HepG2 (cell line): ENCODE measurements around the gene ALK. TPM values are rescaled to one million over a fixed set of nuclear protein-coding genes. Genes with fewer than 3 reads are reported as not detected.

Source experiments
- ATAC-seq: fragments of 200-7000 bp; cut with Tn5 transposase; 3 replicates; pipeline ENCODE4 v1.9.1; 2020; ENCODE audit warnings: mild to moderate bottlenecking, moderate library complexity
- BruUV-seq: library from RNA; stranded (reverse); fragments of 400-500 nt; replicated peaks from 2 replicates; lab custom pipeline; 2021; lab: Mats Ljungman, UMichigan
- CTCF ChIA-PET: fragments of 300-600 bp; formaldehyde crosslinking; extraction: SDS; loops from one replicate; lab custom pipeline; 2021; ENCODE audit warnings: low total read pairs, inconsistent platforms, low intra/inter-chr PET ratio; lab: Yijun Ruan, JAX
- POLR2A ChIA-PET: fragments of 350-600 bp; sonication (Branson Sonifier 250); formaldehyde crosslinking; loops from one replicate; lab custom pipeline; 2020; ENCODE audit warnings: antibody characterized with exemption, inconsistent platforms; lab: Yijun Ruan, JAX
- DNase-seq: peaks from one replicate; pipeline ENCODE4 v3.0.0-alpha.2; 2015; ENCODE audit warnings: low spot score
- FAIRE-seq: peaks from 3 replicates; lab custom pipeline; 2011; peaks lifted over from hg19 to GRCh38; lab: Jason Lieb, UNC
- H2AFZ ChIP-seq: one replicate; pipeline ENCODE4 v1.6.1; 2011; ENCODE audit warnings: low read length, inconsistent platforms
- H3K27ac ChIP-seq: fragments of 300-600 bp; 3 replicates; pipeline ENCODE4 v1.8.0; 2011; ENCODE audit warnings: mixed run types, mild to moderate bottlenecking, mixed read lengths, low read length, inconsistent platforms; ENCODE audit not compliant: insufficient read depth; ENCODE audit errors: extremely low read length
- H3K27me3 ChIP-seq, 2 experiments: fragments of 200-600 bp in 1 of 2; 2 replicates in 1 of 2; 3 replicates in 1 of 2; pipeline versions ENCODE4 v1.6.0 to v1.8.0; 2011; ENCODE audit warnings: low read length in 2 of 2, mild to moderate bottlenecking in 2 of 2, moderate library complexity in 2 of 2, inconsistent platforms in 1 of 2; ENCODE audit not compliant: insufficient read depth in 2 of 2, control insufficient read depth in 1 of 2
- H3K36me3 ChIP-seq, 2 experiments: fragments of 200-600 bp in 1 of 2; replicated peaks in 1 of 2; 2 replicates in 1 of 2; 3 replicates in 1 of 2; pipeline versions ENCODE4 v1.5.1 to v1.8.0; 2011; ENCODE audit warnings: low read length in 2 of 2, inconsistent platforms in 1 of 2; ENCODE audit not compliant: insufficient read depth in 2 of 2, control insufficient read depth in 1 of 2
- H3K4me1 ChIP-seq: 2 replicates; pipeline ENCODE4 v1.5.1; 2012; ENCODE audit warnings: low read length, inconsistent platforms; ENCODE audit not compliant: insufficient read depth
- H3K4me2 ChIP-seq: 2 replicates; pipeline ENCODE4 v1.6.0; 2011; ENCODE audit warnings: low read depth, low read length, inconsistent platforms
- H3K4me3 ChIP-seq, 3 experiments: fragments of 200-600 bp in 1 of 3; sonication (generic), shearing (Covaris generic) in 1 of 3; replicated peaks in 1 of 3; 2 replicates each; pipeline ENCODE4 v1.5.1; 2011 to 2016; ENCODE audit warnings: low read length in 3 of 3, inconsistent platforms in 2 of 3, low read depth in 2 of 3, mild to moderate bottlenecking in 2 of 3, control low read depth in 1 of 3, mixed read lengths in 1 of 3; ENCODE audit not compliant: insufficient read depth in 1 of 3
- H3K79me2 ChIP-seq: one replicate; pipeline ENCODE4 v1.6.1; 2011; ENCODE audit warnings: low read length, inconsistent platforms; ENCODE audit not compliant: insufficient read depth
- H3K9ac ChIP-seq: 2 replicates; pipeline ENCODE4 v1.6.0; 2011; ENCODE audit warnings: mild to moderate bottlenecking, low read depth, low read length, inconsistent platforms; ENCODE audit not compliant: insufficient read depth
- H3K9me3 ChIP-seq: 2 replicates; pipeline ENCODE4 v1.5.1; 2012; ENCODE audit warnings: mild to moderate bottlenecking, low read length
- H4K20me1 ChIP-seq: 2 replicates; pipeline ENCODE4 v1.6.0; 2011; ENCODE audit warnings: inconsistent platforms, mild to moderate bottlenecking, low read length, moderate library complexity; ENCODE audit not compliant: insufficient read depth
- FOXK1 ChIP-seq: sonication (generic); formaldehyde crosslinking; IDR thresholded peaks from 2 replicates; pipeline ENCODE4 v1.4.0; 2020; ENCODE audit warnings: low read depth, missing genetic modification reagents, borderline replicate concordance
- NFATC3 ChIP-seq: sonication (generic); formaldehyde crosslinking; IDR thresholded peaks from 2 replicates; pipeline ENCODE4 v1.5.1; 2020; ENCODE audit warnings: mild to moderate bottlenecking, missing genetic modification reagents
- ZNF207 ChIP-seq: fragments of 450-650 bp; IDR thresholded peaks from 2 replicates; pipeline ENCODE4 v1.6.1; 2016; ENCODE audit warnings: antibody characterized with exemption, borderline replicate concordance
- ZNF225 ChIP-seq: sonication (generic); formaldehyde crosslinking; IDR thresholded peaks from 2 replicates; pipeline ENCODE4 v1.4.0; 2020; ENCODE audit warnings: mild to moderate bottlenecking, missing genetic modification reagents
- WGBS: methylation state at CpG from one replicate; pipeline ENCODE4 v1.1.6; 2017; ENCODE audit warnings: low lambda C conversion rate; 5-methylcytosine and 5-hydroxymethylcytosine counted together
- in situ Hi-C: cut with HindIII; loops from 2 replicates; pipeline ENCODE4 v1.10.0; 2017; ENCODE audit warnings: low pct_unique_long_range_greater_than_20kb; ENCODE audit not compliant: extremely low pct_ligation_motif_present
- intact Hi-C: fragments of 100-400 bp; cut with micrococcal nuclease; formaldehyde crosslinking; loops from one replicate; pipeline ENCODE4 v1.10.0; 2022; ENCODE audit not compliant: unreplicated experiment
- polyA plus RNA-seq, 8 experiments: library from polyadenylated mRNA; depleted of rRNA in 3 of 8; stranded (reverse) in 7 of 8; unstranded in 1 of 8; fragments of >200 nt; fragmentation: Illumina TruSeq in 4 of 8; extraction: Trizol in 4 of 8; gene quantifications; 2 replicates each; pipeline versions ENCODE4 v1.2.1 to v1.2.3, GENCODE V29; 2011 to 2016; ENCODE audit warnings: low read depth in 4 of 8, missing spikeins in 1 of 8, mixed read lengths in 1 of 8; ENCODE audit not compliant: insufficient read depth in 1 of 8
- total RNA-seq, 5 experiments: library from RNA; depleted of rRNA; stranded (reverse); fragments of >200 nt; fragmentation: Illumina TruSeq; extraction: Trizol; gene quantifications; 2 replicates each; pipeline ENCODE4 v1.2.3, GENCODE V29; 2016; ENCODE audit warnings: low read depth in 1 of 5
- TF ChIP-seq, protein P1 (sequence below): sonication (generic); formaldehyde crosslinking; IDR thresholded peaks from 2 replicates; pipeline ENCODE4 v1.4.0; 2020; ENCODE audit warnings: low read depth, mild to moderate bottlenecking, missing genetic modification reagents
- TF ChIP-seq, protein P2 (sequence below): sonication (generic); formaldehyde crosslinking; IDR thresholded peaks from 2 replicates; pipeline ENCODE4 v1.4.0; 2020; ENCODE audit warnings: mild to moderate bottlenecking, missing genetic modification reagents
- TF ChIP-seq, protein P3 (sequence below): sonication (generic); formaldehyde crosslinking; IDR thresholded peaks from 2 replicates; pipeline ENCODE4 v1.5.0; 2020; ENCODE audit warnings: mild to moderate bottlenecking, missing genetic modification reagents
- TF ChIP-seq, protein P4 (sequence below): sonication (generic); formaldehyde crosslinking; IDR thresholded peaks from 2 replicates; pipeline ENCODE4 v1.8.0; 2022; ENCODE audit warnings: missing genetic modification reagents, mild to moderate bottlenecking, inconsistent platforms, borderline replicate concordance
- TF ChIP-seq, protein P5 (sequence below): IDR thresholded peaks from 2 replicates; pipeline ENCODE4 v1.6.1; 2016

ALK gene
- total and polyA plus RNA-seq, 2 of the 13 experiments (the other 11 are each of a cell fraction or from before 2014, with no cell fraction given) = not detected

DNA sequence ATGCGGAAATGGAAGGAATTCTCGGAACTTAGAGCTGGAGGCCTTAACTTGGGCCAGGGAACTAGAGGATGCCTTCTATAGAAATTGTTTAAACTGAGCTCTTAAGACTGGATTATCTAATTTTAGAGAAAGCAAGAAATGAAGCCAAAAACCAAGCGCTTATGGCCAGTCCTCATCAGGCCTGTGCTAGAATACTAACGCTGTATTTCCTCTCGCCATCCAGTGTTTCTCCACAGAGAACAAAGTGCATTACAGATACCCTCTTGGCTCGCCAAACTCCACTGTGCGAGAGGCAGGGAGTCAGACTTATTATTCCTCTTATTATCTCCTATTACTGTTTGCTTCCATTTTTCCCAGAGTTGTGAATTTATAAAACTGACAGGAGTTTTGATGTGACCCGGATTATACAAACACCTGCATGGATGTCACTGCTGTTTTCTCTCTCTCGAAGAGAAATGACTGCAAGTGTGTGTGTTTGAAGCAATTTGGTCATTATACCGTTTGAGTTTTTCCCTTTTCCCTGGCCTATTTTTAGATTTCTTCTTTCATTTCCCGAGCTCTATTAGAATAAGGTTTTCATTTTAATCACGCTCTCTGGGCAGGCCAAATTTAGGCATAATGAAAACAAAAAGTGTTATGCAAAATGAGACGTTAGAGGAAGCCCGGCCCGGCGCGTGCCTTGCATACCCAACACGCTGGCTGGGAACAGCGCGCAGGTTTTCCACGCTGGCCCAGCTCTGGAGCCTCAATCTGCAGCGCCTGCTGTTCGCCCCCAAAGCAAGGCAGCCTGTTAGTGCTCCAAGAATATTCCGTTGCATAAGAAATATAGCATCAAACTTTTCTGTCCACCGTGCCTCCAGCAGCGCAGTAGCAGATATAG, 103.3 kb downstream of the ALK start:
- H3K9me3 ChIP-seq = no peaks in the 10 kb centered on the region
- H3K4me3 ChIP-seq = no peak overlapping the region
- H3K36me3 ChIP-seq = no peaks in the 10 kb centered on the region
- in situ Hi-C loops = no loop called here
- 39% methylated on average over 25 of the region's 26 CpGs for WGBS
- H3K27ac ChIP-seq = no peak overlapping the region
- H4K20me1 ChIP-seq = no peaks in the 10 kb centered on the region
- no peaks in the 10 kb centered on the region for H3K79me2 ChIP-seq
- no peaks in the 10 kb centered on the region for H3K4me1 ChIP-seq
- no peak overlapping the region for H3K4me2 ChIP-seq
- no peak overlapping the region for H2AFZ ChIP-seq
- FAIRE-seq = no peak
- TF ChIP-seq, protein P1, sequence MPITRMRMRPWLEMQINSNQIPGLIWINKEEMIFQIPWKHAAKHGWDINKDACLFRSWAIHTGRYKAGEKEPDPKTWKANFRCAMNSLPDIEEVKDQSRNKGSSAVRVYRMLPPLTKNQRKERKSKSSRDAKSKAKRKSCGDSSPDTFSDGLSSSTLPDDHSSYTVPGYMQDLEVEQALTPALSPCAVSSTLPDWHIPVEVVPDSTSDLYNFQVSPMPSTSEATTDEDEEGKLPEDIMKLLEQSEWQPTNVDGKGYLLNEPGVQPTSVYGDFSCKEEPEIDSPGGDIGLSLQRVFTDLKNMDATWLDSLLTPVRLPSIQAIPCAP (CRISPR knock-in tag) = no peak
- TF ChIP-seq, protein P2, sequence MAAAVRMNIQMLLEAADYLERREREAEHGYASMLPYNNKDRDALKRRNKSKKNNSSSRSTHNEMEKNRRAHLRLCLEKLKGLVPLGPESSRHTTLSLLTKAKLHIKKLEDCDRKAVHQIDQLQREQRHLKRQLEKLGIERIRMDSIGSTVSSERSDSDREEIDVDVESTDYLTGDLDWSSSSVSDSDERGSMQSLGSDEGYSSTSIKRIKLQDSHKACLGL (CRISPR knock-in tag) = no peak
- TF ChIP-seq, all 625 proteins: peak for 0
- ChIA-PET POLR2A (no interaction called here), CTCF (no interaction called here)
- intact Hi-C loops = no loop called here
- no peak for DNase-seq
- BruUV-seq = no TSS peak
- H3K9ac ChIP-seq = no peak overlapping the region
- peaks cover 2 to 32% of the 10 kb centered on the region in 2 experiments; a peak in 3 of 5 replicates for H3K27me3 ChIP-seq
- no peak for ATAC-seq

DNA sequence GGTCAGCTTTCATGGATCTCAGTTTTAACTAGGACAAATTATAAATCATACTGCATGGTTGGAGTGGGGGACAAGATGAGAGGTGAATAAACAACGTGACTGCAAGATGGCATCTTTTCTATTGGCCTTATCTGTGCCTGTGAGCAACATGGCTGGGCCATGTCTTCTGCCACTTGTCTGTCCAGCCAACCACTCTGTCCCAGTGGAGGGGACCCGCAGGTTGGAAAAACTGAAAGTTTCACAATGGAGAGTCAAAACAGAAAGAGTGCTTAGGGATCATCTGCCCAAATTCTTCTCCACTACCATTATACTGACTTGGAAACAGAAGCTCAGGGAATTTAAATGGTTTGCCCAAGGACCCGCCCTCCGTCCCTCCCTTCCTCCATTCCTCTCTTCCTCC, 104.1 kb downstream of the ALK start:
- Histone ChIP-seq H3K4me1 (no peaks in the 10 kb centered on the region), H3K9me3 (no peaks in the 10 kb centered on the region), H3K9ac (no peak overlapping the region), H4K20me1 (no peaks in the 10 kb centered on the region), H3K4me3 (no peak overlapping the region), H3K4me2 (no peak overlapping the region), H3K79me2 (no peaks in the 10 kb centered on the region), H3K36me3 (no peaks in the 10 kb centered on the region), H2AFZ (no peak overlapping the region), H3K27ac (no peak overlapping the region), H3K27me3 (peaks cover 2 to 38% of the 10 kb centered on the region in 2 experiments; a peak in 3 of 5 replicates)
- DNase-seq (no peak), ATAC-seq (no peak), FAIRE-seq (no peak)
- in situ Hi-C loops = no loop called here
- POLR2A ChIA-PET = no interaction called here
- BruUV-seq = no TSS peak
- 22% methylated on average over 4 of the region's 4 CpGs for WGBS
- CTCF ChIA-PET = no interaction called here
- intact Hi-C loops = no loop called here
- TF ChIP-seq NFATC3 (CRISPR knock-in tag) (no peak), FOXK1 (CRISPR knock-in tag) (no peak), ZNF207 (no peak), ZNF225 (CRISPR knock-in tag) (no peak)
- TF ChIP-seq, protein P3, sequence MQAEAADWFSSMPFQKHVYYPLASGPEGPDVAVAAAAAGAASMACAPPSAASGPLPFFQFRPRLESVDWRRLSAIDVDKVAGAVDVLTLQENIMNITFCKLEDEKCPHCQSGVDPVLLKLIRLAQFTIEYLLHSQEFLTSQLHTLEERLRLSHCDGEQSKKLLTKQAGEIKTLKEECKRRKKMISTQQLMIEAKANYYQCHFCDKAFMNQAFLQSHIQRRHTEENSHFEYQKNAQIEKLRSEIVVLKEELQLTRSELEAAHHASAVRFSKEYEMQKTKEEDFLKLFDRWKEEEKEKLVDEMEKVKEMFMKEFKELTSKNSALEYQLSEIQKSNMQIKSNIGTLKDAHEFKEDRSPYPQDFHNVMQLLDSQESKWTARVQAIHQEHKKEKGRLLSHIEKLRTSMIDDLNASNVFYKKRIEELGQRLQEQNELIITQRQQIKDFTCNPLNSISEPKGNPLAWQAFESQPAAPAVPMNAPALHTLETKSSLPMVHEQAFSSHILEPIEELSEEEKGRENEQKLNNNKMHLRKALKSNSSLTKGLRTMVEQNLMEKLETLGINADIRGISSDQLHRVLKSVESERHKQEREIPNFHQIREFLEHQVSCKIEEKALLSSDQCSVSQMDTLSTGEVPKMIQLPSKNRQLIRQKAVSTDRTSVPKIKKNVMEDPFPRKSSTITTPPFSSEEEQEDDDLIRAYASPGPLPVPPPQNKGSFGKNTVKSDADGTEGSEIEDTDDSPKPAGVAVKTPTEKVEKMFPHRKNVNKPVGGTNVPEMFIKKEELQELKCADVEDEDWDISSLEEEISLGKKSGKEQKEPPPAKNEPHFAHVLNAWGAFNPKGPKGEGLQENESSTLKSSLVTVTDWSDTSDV (CRISPR knock-in tag) = no peak
- TF ChIP-seq, protein P4, sequence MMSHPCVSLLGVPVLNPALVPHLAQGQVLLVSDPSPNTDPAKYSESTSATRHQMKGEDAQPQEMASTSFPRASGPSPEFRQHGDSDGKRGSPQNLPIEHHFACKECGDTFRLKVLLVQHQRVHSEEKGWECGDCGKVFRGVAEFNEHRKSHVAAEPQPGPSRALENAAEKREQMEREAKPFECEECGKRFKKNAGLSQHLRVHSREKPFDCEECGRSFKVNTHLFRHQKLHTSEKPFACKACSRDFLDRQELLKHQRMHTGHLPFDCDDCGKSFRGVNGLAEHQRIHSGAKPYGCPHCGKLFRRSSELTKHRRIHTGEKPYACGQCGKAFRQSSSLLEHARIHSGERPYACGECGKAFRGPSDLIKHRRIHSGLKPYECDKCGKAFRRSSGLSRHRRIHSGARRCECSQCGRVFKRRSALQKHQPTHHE (CRISPR knock-in tag) = no peak
- TF ChIP-seq, protein P5, sequence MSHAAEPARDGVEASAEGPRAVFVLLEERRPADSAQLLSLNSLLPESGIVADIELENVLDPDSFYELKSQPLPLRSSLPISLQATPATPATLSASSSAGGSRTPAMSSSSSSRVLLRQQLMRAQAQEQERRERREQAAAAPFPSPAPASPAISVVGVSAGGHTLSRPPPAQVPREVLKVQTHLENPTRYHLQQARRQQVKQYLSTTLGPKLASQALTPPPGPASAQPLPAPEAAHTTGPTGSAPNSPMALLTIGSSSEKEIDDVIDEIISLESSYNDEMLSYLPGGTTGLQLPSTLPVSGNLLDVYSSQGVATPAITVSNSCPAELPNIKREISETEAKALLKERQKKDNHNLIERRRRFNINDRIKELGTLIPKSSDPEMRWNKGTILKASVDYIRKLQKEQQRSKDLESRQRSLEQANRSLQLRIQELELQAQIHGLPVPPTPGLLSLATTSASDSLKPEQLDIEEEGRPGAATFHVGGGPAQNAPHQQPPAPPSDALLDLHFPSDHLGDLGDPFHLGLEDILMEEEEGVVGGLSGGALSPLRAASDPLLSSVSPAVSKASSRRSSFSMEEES (CRISPR knock-in tag) = no peak
